ENCODE results near the gene FCER1G.
"Not testable (repeated sequence)": the region's sequence is repeated elsewhere in the genome, so short reads cannot be mapped to it uniquely, and the experiment has no call there.

Gene FCER1G

DNA sequence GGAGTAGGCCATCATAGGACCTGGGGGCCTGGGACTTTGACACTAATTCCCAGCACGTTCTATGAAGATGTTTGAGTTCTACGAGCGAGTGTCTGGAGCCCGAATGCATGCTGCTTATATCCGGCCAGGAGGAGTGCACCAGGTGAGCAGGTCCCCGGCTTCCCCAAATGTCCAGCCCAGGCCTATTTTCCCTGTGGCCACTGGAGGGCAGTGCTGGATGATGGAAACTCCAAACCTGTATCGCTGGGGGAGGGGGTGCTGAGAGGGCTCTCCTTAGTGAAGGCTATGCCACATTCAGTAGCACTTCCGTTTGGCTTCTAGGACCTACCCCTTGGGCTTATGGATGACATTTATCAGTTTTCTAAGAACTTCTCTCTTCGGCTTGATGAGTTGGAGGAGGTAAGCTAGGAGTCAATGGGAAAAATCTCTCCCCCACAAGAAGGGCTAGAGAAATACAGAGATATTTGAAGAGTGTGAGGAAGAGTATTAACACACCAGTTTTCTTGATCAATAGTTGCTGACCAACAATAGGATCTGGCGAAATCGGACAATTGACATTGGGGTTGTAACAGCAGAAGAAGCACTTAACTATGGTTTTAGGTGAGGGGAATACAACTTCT is 5.2 kb upstream of the FCER1G start:
- peak; percentile 82 for DNase-seq

DNA sequence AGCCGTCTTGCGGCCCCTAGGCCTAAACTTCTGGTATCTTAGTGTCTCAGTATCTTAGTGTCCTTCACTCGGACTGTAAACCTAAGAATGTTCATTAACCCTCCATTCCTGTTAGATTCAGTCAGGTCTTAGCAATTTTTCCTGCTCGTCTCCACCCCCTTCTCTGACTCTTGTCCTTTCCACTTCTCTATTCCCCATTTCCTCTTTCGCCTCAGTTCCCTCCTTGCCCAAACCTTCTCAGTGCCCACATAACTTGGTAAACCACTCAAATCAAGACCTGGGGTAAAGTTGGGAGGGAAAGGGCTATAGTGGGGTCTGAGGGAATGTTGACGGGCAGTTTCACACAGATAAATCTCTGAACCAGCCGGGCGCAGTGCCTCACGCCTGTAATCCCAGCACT is 726 bp upstream of the FCER1G start:
- no peak for DNase-seq

DNA sequence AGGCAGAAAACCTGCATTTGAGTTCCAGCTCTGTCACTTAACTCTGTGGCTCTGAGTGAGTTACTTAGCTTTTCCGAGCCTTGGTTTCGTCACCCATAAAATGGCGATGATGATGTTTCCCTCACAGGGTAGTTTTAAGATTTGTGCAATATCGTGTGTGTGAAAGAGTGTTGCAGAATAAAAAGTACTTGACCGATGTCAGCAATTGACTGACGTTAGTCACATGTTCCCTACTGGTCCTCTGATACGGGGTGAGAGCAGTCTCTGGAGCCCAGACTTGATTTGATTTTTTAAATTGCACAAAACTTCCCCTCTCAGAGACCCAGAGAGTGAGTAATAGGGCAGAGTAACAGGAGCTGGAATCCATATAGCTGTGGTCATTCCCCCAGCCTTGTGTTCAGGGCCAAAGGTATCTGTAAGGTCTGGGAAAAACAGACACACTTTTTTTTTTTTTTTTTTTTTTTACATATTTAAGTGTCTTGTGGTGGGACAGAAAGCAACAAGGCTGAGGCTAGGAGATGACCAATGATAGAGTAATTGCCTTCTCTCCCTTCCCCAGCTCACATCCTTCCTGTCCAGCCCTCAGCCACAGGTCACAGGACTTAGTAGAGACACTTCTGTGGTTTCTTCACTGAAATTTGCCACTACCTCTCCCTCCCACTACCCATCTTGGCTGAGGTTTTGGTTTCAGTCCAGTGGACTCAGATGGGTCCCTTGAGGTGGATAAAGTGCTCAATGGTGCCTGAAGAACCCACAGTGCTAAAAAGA is 2.0 kb downstream of the FCER1G start:
- no peak for DNase-seq

DNA sequence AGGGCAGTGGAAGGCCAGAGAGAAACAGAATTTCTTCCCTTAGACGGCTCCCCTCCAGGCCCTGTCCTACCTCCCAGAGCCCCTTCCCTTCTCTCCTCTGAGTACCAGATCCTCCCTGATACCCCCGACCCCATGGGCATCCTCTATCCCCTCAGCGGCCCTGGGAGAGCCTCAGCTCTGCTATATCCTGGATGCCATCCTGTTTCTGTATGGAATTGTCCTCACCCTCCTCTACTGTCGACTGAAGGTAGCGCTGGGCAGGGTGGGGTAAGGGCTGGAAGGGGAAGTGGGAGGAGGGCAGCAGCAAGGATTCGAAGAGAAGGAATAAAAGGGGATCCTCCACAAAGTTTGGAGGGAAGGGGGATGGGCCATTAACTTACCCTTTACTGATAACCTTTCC is 2.7 kb downstream of the FCER1G start:
- DNase-seq: no peak

DNA sequence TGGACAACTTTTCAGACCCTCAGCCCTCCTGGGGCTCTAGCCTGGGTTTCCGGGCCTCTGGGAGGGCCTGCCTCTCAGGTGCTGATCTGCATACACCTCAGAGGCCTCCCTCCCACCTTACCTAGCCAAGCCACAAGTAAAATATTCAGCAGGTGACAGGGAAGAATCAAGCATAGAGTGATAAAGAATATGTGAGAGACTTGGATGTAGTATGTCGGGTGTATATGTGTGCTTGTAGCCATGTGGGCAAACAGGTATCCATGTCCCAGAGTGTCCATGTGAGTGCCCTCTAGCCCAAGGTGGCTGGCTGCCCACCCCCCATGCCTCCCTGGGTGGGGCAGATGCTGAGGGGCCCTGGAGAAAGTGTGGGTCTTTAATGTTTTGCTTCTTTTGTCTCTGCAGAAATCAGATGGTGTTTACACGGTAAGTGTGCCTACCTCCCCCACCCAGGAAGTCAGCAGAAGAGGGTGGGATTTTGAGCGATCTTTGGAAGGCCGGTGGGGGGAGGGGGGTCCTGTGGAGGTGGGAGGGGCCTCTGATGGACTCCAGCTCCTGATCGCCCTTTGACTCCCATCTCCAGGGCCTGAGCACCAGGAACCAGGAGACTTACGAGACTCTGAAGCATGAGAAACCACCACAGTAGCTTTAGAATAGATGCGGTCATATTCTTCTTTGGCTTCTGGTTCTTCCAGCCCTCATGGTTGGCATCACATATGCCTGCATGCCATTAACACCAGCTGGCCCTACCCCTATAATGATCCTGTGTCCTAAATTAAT is 3.4 kb downstream of the FCER1G start:
- no peak for DNase-seq

DNA sequence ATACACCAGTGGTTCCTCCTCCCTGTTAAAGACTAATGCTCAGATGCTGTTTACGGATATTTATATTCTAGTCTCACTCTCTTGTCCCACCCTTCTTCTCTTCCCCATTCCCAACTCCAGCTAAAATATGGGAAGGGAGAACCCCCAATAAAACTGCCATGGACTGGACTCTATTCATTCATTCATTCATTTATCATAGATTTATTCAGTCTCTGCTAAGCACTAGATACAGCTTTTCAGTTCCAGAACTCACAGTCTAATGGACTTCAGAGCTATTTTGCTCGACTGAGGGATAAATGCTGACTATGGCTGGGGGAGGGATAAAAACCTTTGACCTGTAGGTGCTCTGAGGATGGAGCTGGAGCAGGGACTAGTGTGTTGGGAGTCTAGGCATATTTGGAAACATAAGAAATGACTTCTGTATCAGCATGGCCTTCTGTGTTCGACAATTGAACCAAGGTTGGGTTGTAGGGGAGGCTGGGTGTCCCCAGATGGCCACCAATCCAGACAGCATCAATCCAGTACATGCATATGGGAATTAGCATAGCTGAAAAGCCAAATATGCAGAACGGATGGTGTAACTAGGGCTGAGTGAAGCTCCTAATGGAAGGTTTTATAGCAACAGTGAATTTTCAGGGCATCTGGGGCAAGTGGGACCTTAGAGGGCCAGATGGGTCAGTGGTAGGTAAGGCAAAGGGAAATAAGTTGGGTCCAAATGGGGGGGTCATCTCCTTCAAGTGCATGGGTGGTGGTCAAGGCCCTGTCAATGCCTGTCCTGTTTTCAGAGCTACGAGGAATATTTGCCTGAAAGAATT is 4.2 kb downstream of the FCER1G start:
- DNase-seq: no peak

DNA sequence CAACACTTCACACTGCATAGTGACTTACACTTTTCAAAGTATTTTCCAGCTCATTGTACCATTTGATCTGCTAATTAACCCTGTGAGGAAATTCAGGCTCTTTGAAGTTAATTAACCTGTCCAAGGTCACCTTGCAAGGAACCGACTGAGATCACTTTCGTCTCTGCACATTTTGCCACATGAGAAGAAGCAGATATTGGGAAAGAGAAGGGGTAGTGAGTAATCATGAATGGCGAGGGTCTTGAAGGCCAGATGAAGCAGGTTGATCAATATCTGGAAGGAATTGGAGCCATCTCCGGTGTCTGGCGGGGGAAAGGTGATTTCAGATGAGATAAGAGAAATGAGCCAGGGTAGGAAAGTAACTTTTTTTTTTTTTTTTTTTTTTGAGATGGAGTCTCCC is 4.9 kb downstream of the FCER1G start:
- no peak for DNase-seq

DNA sequence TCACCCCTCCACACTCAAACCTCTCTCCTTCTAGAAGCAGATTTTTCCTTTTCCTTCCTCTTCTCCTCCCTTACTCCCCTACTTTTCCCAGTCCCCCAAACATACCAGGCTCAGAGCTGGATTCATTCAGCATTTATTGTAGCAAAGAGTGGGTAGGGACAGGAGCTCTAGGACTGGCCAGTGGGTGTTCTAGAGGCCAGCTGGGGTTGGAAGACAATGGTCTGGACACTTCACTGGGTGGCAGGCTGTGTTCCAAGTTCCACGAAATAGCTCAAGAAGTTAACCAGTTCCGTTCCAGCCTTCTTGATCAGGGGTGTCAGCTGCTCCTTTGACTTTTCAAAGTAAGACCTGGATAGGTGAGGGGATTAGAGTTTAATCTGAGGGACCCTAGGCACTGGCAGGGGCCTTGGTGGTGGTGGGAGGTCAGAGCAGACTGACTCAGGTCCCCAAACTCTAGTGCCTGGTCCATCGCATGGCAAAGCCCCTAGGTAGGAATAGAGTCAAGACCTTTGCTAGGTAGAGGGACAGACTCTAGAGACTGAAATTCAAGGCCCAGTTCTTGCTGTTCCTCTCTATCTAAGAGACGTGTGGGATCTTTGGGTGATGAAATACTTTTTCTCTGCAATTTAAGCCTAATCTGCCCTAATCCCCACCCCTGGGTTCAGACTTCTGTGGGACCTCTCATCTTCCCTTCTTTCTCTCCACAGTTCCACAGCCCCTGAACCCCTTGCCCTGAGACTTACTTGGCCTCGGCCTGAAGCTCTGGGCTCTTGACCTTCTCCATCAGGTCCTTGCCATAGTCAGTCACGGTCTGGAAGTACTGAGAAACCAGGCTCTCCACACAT is 7.3 kb downstream of the FCER1G start:
- DNase-seq: no peak

DNA sequence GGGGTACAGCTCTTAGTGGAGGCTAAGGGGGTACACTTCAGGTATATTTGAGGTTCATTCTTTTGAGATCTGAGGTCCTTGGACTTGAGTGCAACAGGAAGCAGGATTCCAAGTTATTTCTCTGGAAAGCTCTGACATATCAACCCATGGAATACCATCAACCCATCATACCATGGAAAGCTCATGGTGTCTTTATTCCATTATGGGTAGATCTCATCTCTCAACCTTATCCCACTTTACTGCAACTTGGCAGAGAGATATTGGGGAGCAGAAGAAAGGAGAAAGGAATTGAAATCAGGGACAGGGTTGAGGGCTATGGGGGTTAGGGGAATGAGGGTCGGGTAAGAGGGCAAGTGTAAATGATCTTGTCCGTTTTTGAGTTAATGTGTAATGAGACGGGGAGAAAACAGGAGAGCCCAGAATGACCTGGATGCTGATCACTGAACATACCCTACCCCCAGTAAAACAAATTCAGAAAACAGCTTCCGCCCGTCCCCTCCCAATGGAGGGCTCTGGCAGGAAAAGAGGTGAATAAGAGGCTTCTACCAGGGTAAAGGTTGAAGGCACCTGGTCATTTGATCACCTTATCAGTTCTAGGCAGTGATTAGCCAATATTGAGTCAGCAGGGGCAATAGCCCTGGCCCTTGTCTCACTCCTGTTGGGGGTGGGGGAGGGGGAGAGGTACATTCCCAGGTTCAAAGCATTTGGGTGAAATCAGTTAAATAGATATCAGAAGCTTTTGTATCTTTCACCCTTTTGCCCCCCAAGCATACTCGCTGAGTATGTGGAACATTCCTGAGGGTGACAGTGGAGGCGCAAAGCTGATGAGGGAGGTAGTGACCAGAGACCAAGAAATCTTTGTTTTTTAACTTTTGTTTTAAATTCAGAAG is 9.0 kb downstream of the FCER1G start:
- no peak for DNase-seq

DNA sequence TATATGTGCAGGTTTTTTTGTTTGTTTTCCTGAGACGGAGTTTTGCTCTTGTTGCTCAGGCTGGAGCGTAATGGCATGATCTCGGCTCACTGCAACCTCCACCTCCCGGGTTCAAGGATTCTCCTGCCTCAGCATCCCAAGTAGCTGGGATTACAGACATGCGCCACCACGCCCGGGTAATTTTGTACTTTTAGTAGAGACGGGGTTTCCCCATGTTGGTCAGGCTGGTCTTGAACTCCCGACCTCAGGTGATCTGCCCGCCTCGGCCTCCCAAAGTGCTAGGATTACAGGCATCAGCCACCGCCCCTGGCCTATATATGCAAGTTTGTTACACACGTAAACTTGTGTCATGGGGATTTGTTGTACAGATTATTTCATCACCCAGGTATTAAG is 9.6 kb downstream of the FCER1G start:
- DNase-seq: not testable (repeated sequence)

DNA sequence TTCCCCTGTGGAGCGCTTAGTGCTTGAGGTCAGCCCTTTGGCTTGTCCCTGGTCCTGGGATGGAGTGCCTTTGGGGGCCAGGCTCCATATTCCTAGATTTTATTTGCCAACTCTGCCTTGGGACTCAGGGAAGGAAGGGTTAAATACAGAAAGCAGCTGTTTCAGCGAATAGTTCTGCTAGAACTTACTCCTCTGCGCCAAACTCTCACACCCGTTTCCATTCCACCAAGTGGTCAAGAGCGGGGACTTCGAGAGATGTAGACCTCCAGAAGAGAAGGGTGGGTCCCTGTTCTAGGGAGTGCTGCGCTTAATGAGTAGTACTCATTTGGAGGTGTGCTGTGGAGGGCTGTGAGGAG is 10.1 kb downstream of the FCER1G start:
- no peak for DNase-seq

DNA sequence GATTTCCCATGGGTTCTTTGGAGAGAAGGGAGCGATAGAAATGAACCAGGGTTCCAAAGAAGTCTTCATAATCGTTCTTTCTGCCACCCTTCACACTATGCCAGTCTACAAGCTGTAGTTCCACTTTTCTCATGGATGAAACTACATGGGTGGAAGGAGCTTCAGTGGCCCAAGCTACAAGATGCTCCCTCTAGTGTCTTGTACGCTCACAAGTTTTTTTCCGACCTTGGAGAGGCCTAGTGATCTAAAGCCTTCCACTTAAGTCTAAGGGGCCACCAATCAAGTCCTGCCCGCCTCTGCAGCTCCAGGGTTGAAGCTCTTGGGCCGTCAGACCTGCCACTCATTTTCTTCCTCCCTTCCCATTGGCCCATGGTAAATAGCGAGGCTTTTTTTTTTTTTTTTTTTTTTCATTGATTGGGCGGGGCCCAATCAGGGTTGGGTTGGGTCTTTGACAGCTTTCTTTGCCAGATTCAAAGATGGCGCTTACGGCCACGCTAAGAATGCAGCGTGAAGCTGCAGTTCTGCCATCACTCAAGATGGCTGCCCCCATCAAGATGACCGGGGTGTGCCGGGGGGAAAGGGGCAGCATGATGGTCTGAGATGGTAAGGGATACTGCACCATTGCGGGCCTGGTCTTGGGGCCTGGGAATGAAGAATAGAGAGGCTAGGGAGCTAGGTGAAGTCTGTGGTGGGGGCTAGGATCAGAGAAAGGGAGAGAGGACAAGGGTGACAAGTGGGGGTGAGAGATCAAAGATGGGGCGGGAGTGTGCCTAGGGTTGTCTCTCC is 10.6 kb downstream of the FCER1G start, which contains the start of gene TOMM40L:
TOMM40L (plus strand) TSS at position 527 of the 786 bp plus-strand sequence. CDS start 430 bp downstream, outside the sequence.
- peak; percentile 96 for DNase-seq

DNA sequence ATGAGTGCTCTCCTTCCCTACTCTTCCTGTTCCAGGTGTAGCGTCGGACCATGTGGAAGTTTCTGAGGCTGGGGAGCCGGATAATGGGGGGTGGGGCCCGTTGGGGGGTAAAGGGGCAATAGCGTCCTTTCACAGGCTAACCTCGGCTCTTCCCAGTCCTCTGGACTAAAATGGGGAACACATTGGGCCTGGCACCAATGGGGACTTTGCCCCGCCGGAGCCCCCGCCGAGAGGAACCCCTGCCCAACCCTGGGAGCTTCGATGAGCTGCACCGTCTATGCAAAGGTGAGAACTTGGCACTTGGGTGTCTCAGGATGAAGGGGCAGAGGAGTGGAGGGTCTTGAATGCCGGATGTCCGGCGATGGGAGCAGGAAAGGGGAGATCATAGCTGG is 11.2 kb downstream of the FCER1G start:
- DNase-seq: no peak

DNA sequence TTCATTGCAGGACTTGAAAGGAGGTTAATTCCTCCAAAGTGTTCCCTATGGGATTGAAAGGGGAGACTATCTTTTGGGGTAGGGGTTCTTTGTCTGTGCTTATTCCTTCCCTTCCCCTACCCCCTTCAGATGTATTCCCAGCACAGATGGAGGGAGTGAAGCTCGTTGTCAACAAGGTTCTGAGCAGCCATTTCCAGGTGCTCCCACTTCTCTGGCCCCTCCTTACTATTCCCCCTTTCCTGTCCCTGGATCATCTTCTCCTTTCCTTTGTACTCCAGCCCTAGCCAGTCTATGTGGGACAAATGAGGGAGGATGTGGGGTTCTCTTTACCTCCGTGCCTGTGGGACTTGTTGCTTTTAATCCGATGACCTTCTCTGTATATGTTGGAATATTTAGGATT is 11.7 kb downstream of the FCER1G start:
- DNase-seq: no peak

DNA sequence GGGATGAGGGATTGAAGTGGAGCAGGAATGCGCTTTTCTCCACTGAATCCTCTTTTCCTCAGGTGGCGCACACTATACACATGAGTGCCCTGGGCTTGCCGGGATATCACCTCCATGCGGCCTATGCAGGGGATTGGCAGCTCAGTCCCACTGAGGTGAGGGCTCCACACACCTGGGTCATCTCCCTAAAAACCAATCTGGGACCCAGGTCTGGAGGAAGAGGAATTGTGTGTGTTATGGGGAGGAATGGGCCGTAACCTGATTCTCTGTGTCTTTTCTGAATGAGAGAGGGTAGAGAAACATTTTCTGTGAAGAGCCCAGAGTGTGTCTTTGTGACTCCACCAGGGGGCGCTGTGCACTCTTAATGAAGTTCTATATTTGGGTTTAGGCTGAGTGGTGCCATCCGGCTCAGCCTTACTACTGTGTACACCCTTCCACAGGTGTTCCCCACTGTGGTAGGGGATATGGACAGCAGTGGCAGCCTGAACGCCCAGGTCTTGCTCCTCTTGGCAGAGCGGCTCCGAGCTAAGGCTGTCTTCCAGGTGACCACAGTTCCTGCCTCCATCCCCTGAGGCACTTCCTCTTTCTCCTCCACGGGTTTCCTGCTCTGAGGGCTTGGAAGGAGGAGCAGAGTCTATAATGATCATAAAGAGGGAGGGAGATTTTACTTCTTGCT is 12.2 kb downstream of the FCER1G start:
- peak; percentile 76 for DNase-seq

DNA sequence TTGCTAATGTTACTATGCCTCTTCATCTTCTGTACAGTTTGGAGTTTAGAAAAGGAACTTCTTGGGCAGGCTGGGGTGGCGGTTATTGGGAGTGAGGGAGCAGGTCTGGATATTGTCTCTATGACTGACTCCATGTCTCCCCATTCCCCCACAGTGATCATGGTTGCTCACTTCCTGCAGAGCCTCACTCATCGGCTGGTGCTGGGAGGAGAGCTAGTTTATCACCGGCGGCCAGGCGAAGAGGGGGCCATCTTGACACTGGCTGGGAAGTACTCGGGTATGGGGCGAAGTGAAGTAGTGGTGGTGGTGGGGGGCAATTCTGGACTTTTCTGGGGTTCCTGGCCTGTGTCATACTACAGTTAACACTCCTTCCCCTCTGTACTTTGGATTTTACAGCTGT is 12.9 kb downstream of the FCER1G start:
- no peak for DNase-seq

DNA sequence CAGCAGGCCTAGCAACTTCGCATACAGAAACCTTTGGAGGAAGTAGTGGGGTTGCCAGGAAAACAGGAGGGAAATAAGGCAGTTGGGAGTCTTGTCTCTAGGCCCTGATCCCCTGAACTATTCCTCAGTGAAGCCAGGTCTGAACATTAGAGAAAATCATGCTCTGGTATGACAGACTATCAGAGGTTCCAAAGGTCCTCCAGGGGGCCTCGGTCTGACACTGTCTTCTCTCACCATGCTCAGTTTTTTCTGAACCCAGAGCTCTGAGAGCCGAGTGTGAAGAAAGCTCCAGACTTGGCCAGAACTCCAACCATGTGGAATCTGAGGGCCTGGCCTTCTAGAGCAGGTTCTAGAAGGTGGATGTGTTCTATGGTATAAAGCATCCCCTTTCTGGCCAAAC is 14.8 kb downstream of the FCER1G start:
- no peak for DNase-seq

DNA sequence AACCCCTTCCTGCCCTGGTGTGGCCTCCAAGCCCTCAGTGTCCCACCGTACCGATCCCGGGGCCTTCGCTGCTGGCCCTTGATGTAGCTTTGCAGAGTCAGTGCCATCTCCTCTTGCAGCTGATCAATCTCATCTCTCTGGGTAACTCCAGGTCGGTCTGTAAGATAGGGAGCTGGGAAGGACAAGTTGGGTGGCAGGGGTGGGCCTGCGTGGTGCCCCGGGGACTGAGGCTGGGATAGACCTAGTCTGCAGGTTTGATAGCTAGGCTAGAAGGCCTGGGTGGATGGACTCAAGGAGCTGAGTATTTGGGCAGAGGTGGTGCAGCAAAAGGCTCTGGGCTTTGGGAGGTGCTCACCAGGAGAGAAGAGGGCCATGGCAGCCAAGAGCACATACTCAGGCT is 15.7 kb downstream of the FCER1G start:
- no peak for DNase-seq

DNA sequence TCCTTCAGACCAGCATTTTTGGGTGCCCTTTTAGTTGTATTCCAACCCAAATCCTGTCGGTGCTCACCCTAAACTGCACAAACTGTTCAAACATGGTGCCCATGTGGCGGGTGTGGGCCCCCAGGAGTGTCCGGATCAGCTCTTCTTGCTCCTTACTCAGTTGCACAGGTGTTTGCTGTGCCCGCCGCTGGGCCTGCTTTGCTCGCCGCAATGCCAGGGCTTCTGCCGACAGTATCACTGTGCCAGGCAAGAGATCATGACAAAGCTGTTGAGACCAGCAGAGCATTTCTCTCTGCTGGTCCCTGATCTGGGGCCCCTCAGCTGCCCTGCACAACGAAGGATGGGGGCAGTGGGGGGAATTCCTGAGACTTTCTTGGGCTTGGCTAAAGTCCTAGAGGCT is 18.0 kb downstream of the FCER1G start:
- no peak for DNase-seq

Data from NCI-H2107 (cell line).